ENCODE results near the gene PRKAG2.

- TF ChIP-seq CTCF (IDR thresholded peaks at IDR 0.05; ENCODE audit: low read depth, low read length) (no peak), EZH2phosphoT487 (IDR thresholded peaks at IDR 0.05; ENCODE audit: low read depth) (no peak)
Observed at GRCh38 chr7:151752037-151752436, 124.9 kb downstream of the PRKAG2 start.
